ENCODE results near the gene FPR2.
"Not testable (repeated sequence)": the region's sequence is repeated elsewhere in the genome, so short reads cannot be mapped to it uniquely, and the experiment has no call there.

FPR2 gene

GRCh38 chr19:51738523-51738922 is 22.5 kb upstream of the FPR2 start:
- not testable (repeated sequence) for DNase-seq (ENCODE audit: low read depth, low spot score); H3K27ac ChIP-seq

GRCh38 chr19:51739466-51740213 is 21.3 kb upstream of the FPR2 start:
- DNase-seq (ENCODE audit: low read depth, low spot score) = no peak
- no peak overlapping the region for H3K27ac ChIP-seq

- no peak for DNase-seq (ENCODE audit: low read depth, low spot score)
- H3K27ac ChIP-seq = peak overlapping the region; percentile 6
Observed at GRCh38 chr19:51740356-51740755, 20.6 kb upstream of the FPR2 start.

- no peak for DNase-seq (ENCODE audit: low read depth, low spot score)
- peak overlapping the region; percentile 80 for H3K27ac ChIP-seq
Observed at GRCh38 chr19:51742789-51743188, 18.2 kb upstream of the FPR2 start.

- H3K27ac ChIP-seq = peak overlapping the region; percentile 80
- DNase-seq (ENCODE audit: low read depth, low spot score) = no peak
Observed at GRCh38 chr19:51743405-51743804, 17.6 kb upstream of the FPR2 start.

- no peak overlapping the region for H3K27ac ChIP-seq
Observed at GRCh38 chr19:51746731-51747130, 14.2 kb upstream of the FPR2 start.

GRCh38 chr19:51749979-51750378 is 11.0 kb upstream of the FPR2 start:
- DNase-seq (ENCODE audit: low read depth, low spot score) = no peak
- H3K27ac ChIP-seq = peak overlapping the region; percentile 62

More at GRCh38 chr19:51746731-51747130, 14.2 kb upstream of the FPR2 start:
- no peak for DNase-seq (ENCODE audit: low read depth, low spot score)

- DNase-seq (ENCODE audit: low read depth, low spot score) = no peak
- H3K27ac ChIP-seq = peak overlapping the region; percentile 62
Observed at GRCh38 chr19:51750400-51751094, 10.4 kb upstream of the FPR2 start.

- peak; percentile 75 for DNase-seq (ENCODE audit: low read depth, low spot score)
- peak within 1 kb of the TSS; percentile 62 for H3K27ac ChIP-seq
Observed at GRCh38 chr19:51751655-51752054, 9.3 kb upstream of the FPR2 start, which contains the start of gene FPR1. TSS of gene FPR1 (minus strand) at chr19:51751878. CDS start at chr19:51746994, 4,884 bp downstream.

- H3K27ac ChIP-seq = no peak overlapping the region
Observed at GRCh38 chr19:51754109-51754508, 6.9 kb upstream of the FPR2 start.

GRCh38 chr19:51754770-51755169 is 6.2 kb upstream of the FPR2 start:
- H3K27ac ChIP-seq = no peak overlapping the region
- DNase-seq (ENCODE audit: low read depth, low spot score) = no peak

More at GRCh38 chr19:51754109-51754508, 6.9 kb upstream of the FPR2 start:
- DNase-seq (ENCODE audit: low read depth, low spot score) = no peak

GRCh38 chr19:51755571-51755970 is 5.4 kb upstream of the FPR2 start:
- no peak overlapping the region for H3K27ac ChIP-seq
- DNase-seq (ENCODE audit: low read depth, low spot score) = no peak

GRCh38 chr19:51761696-51762095 is 716 bp downstream of the FPR2 start:
- DNase-seq (ENCODE audit: low read depth, low spot score) = no peak
- no peak overlapping the region for H3K27ac ChIP-seq

- no peak overlapping the region for H3K27ac ChIP-seq
- DNase-seq (ENCODE audit: low read depth, low spot score) = no peak
Observed at GRCh38 chr19:51765086-51765485, 4.1 kb downstream of the FPR2 start.

GRCh38 chr19:51766461-51766860 is 5.5 kb downstream of the FPR2 start:
- no peak overlapping the region for H3K27ac ChIP-seq
- DNase-seq (ENCODE audit: low read depth, low spot score) = no peak

GRCh38 chr19:51771376-51772130 is 10.6 kb downstream of the FPR2 start:
- no peak overlapping the region for H3K27ac ChIP-seq
- no peak for DNase-seq (ENCODE audit: low read depth, low spot score)

- DNase-seq (ENCODE audit: low read depth, low spot score) = no peak
- no peak overlapping the region for H3K27ac ChIP-seq
Observed at GRCh38 chr19:51772977-51773376, 12.0 kb downstream of the FPR2 start.

- not testable (repeated sequence) for H3K27ac ChIP-seq; DNase-seq (ENCODE audit: low read depth, low spot score)
Observed at GRCh38 chr19:51776561-51776960, 15.6 kb downstream of the FPR2 start.

- no peak overlapping the region for H3K27ac ChIP-seq
- peak; percentile 49 for DNase-seq (ENCODE audit: low read depth, low spot score)
Observed at GRCh38 chr19:51777570-51778462, 16.8 kb downstream of the FPR2 start.

- no peak overlapping the region for H3K27ac ChIP-seq
- DNase-seq (ENCODE audit: low read depth, low spot score) = no peak
Observed at GRCh38 chr19:51779181-51779580, 18.2 kb downstream of the FPR2 start.

Measured in epithelial cell of prostate (primary cell).